ENCODE results near the gene ST3GAL5.

Gene ST3GAL5

GRCh38 chr2:85790032-85790431, 98.8 kb downstream of the ST3GAL5 start:
- TF ChIP-seq CTCF (IDR thresholded peaks at IDR 0.05; ENCODE audit: control extremely low read depth, extremely low read depth, low read depth, missing control alignments) = no peak
- POLR2A ChIA-PET = no interaction called here
- no peak for DNase-seq (ENCODE audit: extremely low spot score)
- CTCF ChIA-PET = interaction anchor here (1.1 to 2.0 kb wide), 4 partner anchors 24 to 40 kb away, joined by 3 to 8 read pairs (median 4); no protein-coding TSS in a partner anchor

- no peak for DNase-seq (ENCODE audit: extremely low spot score)
- CTCF ChIA-PET = interaction anchor here (1.1 to 2.0 kb wide), 3 partner anchors 13 to 29 kb away, joined by 3 to 8 read pairs (median 4); no protein-coding TSS in a partner anchor
- POLR2A ChIA-PET = no interaction called here
- no peak for TF ChIP-seq CTCF (IDR thresholded peaks at IDR 0.05; ENCODE audit: control extremely low read depth, extremely low read depth, low read depth, missing control alignments)
Measured at GRCh38 chr2:85789271-85789670, 99.5 kb downstream of the ST3GAL5 start.

- DNase-seq (ENCODE audit: extremely low spot score) = no peak
- CTCF ChIA-PET = interaction anchor here (1.1 kb wide), 1 partner anchor 12 kb away, joined by 4 read pairs; no protein-coding TSS in a partner anchor
- POLR2A ChIA-PET = no interaction called here
- no peak for TF ChIP-seq CTCF (IDR thresholded peaks at IDR 0.05; ENCODE audit: control extremely low read depth, extremely low read depth, low read depth, missing control alignments)
Measured at GRCh38 chr2:85788603-85789002, 100.2 kb downstream of the ST3GAL5 start.

GRCh38 chr2:85787981-85788340, 100.8 kb downstream of the ST3GAL5 start:
- CTCF ChIA-PET = no interaction called here
- POLR2A ChIA-PET = no interaction called here
- no peak for TF ChIP-seq CTCF (IDR thresholded peaks at IDR 0.05; ENCODE audit: control extremely low read depth, extremely low read depth, low read depth, missing control alignments)
- no peak for DNase-seq (ENCODE audit: extremely low spot score)

- DNase-seq (ENCODE audit: extremely low spot score) = no peak
- TF ChIP-seq CTCF (IDR thresholded peaks at IDR 0.05; ENCODE audit: control extremely low read depth, extremely low read depth, low read depth, missing control alignments) = no peak
- POLR2A ChIA-PET = no interaction called here
- CTCF ChIA-PET = interaction anchor here (0.8 kb wide), 1 partner anchor 109 kb away, joined by 3 read pairs; no protein-coding TSS in a partner anchor
Measured at GRCh38 chr2:85787282-85787980, 101.4 kb downstream of the ST3GAL5 start.
